Fibroblast of lung (primary cell): Measurements from ENCODE around the gene QARS1.

Experiments used
- EZH2 ChIP-seq: IDR thresholded peaks from 2 replicates; pipeline ENCODE4 v1.5.1; 2012; ENCODE audit warnings: low read length, control low read depth, mild to moderate bottlenecking; ENCODE audit errors: missing control alignments
- TF ChIP-seq, protein P1 (sequence below), 2 donors: IDR thresholded peaks in 1 of 2; conservative IDR thresholded peaks in 1 of 2; 1 replicate in 1 of 2; 2 replicates in 1 of 2; pipeline ENCODE4 v1.5.1; 2011 to 2012; ENCODE audit warnings: low read length in 2 of 2, control low read depth in 1 of 2, inconsistent platforms in 1 of 2, low read depth in 1 of 2, mild to moderate bottlenecking in 1 of 2

DNA sequence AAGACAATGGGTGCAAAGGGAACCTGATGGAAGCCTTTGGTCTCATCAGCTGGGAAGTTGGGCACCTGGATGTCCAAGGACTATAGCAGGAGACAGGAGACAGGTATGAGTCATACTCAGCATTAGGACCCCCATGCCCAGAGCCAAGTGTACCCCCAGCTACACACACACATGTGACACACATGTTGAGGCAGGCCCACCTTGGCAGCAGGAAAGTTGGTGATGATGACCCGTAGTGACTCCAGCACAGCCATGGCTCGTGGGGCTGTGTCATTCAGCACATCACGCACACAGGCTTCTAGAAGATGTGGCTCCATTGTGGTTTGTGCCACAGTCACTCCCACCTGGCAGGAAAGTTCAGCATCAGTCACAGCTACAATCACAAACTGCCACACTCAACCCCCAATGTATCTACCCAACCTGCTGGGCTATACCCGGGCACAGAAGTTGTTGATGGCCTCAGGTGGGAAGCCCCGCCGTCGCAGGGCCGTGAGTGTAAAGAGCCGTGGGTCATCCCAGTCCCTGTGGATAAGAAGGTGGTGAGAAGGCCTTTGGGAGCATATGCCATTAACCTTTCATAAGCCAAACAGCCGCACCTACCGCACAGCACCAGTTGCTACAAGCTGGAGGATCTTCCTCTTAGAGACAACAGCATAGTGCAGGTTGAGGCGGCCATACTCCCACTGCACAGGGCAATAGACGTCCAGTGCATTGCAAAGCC, 5.5 kb downstream of the QARS1 start:
- TF ChIP-seq, protein P1, sequence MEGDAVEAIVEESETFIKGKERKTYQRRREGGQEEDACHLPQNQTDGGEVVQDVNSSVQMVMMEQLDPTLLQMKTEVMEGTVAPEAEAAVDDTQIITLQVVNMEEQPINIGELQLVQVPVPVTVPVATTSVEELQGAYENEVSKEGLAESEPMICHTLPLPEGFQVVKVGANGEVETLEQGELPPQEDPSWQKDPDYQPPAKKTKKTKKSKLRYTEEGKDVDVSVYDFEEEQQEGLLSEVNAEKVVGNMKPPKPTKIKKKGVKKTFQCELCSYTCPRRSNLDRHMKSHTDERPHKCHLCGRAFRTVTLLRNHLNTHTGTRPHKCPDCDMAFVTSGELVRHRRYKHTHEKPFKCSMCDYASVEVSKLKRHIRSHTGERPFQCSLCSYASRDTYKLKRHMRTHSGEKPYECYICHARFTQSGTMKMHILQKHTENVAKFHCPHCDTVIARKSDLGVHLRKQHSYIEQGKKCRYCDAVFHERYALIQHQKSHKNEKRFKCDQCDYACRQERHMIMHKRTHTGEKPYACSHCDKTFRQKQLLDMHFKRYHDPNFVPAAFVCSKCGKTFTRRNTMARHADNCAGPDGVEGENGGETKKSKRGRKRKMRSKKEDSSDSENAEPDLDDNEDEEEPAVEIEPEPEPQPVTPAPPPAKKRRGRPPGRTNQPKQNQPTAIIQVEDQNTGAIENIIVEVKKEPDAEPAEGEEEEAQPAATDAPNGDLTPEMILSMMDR (conservative IDR thresholded peaks at IDR 0.05 in 1 of 2, IDR thresholded peaks at IDR 0.05 in 1 of 2; ENCODE audit: low read depth in 1 of 2, low read length in 2 of 2), result no peak
- no peak for TF ChIP-seq EZH2
